GM21381 (cell line): Measurements from ENCODE around the gene ADAT3.

ENCODE experiments used
- ATAC-seq: cut with Tn5 transposase; IDR thresholded peaks from one replicate; pipeline ENCODE4 v1.9.1; 2021; ENCODE audit warnings: mild to moderate bottlenecking, moderate library complexity; ENCODE audit not compliant: unreplicated experiment

The ADAT3 gene

DNA sequence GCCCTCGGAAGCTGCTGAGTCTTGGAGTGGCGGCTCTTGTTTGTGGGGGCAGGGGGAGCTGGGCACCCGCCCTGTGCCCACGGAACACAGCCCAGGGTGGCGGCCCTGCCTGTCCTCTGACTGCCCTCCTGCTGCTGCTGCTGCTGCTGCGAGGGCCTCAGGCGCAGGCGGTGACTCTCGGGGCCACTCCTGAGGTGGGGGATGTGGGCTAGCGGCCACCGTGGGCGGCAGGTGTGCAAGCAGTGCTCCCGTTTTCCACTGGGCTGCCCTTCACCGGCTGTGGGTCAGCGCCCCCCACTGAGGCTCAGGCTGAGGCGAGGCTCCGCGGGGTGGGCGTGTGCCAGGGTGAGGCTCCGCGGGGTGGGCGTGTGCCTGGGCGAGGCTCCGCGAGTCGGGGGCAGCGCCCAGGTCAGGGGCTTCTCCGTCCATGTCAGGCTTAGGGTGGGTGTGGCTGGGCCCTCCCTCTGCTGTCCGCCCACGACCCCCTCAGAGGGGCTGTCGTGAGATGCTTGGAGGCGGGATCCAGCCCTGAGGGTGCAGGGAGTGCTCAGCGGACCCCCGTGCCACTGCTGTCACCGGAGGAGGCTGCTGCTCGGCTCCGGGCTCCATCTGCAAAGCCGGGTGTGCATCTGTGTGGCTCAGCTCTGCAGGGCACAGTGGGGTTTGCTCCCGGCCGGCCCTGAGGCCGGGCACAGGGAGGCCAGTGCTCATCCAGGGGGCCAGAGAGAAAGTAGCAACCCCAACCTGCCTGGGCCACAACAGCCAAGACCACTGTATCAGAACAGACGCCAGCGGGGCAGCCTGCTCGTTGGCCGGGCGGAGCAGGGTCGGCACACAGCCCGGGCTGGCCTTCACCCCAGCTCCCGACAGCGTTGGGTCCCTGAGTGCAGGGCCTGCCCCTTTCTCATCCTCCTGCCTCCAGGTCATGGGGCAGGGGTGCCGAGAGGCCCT is 50.2 kb downstream of the ADAT3 start:
- no peak for ATAC-seq

DNA sequence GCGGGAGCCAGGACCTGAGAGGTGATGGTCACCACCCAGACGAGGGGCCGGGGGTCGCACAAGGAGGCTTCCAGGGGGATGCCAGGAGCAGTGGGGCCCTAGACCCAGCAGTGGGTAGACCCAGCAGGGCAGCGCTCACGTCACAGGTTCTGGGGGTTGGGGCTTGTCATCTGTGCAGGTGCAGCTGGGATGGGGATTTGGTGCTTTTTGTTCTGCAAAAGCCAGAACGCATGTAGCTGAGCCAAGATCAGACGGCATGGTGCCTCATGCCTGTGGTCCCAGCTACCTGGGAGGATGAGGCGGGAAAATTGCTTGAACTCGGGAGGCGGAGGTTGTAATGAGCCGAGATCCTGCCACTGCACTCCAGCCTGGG is 50.9 kb downstream of the ADAT3 start:
- ATAC-seq: no peak

GRCh38 chr19:1956868-1957492 is 51.8 kb downstream of the ADAT3 start:
- no peak for ATAC-seq

- no peak for ATAC-seq
Observed at GRCh38 chr19:1957562-1958248, 52.5 kb downstream of the ADAT3 start.

DNA sequence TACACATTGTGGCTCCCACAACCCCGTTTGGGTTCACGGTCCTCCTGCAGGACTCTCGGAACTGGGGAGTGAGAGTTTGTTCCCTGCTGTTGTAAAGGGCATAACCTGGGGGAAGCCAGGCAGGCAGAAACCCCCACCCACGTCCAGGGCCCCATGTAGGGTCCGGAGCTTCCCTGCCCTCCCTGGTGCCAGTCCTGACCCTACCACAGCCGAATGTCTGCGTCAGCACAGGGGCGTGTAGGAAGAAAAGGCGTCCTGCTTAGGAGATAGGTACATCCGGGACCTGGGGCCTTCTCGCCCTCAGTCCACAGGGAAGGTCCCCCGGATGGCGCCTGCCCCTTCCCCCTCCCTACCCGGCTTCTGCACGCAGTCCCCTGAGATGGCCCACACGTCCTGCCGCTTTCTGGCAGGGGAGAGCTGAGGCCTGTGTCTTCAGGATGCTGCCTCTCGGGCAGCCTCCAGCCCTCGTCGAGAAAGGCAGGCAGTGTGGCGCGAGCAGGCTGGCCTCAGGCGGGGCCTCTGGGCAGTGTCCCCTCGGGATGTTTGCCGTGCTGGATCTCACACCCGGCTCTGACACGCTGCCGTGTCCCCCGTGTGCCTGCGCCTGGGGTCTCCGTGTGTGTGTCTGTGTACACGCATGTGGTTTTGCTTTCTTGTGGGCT is 54.9 kb downstream of the ADAT3 start:
- no peak for ATAC-seq

GRCh38 chr19:1961000-1961883 is 56.0 kb downstream of the ADAT3 start:
- no peak for ATAC-seq

DNA sequence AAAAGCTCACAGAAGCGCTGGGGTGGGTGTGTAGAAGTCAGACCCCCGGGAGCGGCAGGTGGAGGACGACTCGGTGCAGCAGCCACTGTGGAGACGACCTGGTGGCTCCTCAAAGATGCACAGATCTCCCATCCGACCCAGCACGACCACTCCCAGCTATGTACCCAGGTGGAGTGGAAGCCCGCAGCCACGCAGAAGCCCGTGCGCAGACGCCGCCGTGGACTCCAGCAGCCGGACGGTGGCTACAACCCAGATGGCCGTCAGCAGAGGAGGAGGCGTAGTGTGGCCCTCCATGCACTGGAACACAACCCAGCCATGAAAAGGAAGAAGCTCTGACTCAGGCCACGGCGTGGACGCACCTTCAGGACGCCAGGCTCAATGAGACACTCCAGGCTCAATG is 57.5 kb downstream of the ADAT3 start:
- no peak for ATAC-seq
